Measurements from ENCODE around the gene ASIC2. TPM values are rescaled to one million over a fixed set of nuclear protein-coding genes. Genes with fewer than 3 reads are reported as not detected.

The ASIC2 gene
- total RNA-seq, 2 donors from 2014 or later: 0.48 to 1.3 TPM

- no peak overlapping the region for H3K9ac ChIP-seq (ENCODE audit: low read depth in 2 of 2, low read length in 2 of 2)
- DNase-seq: no peak
- H3K27me3 ChIP-seq: no peaks in the 10 kb centered on the region
- TF ChIP-seq, protein P1, sequence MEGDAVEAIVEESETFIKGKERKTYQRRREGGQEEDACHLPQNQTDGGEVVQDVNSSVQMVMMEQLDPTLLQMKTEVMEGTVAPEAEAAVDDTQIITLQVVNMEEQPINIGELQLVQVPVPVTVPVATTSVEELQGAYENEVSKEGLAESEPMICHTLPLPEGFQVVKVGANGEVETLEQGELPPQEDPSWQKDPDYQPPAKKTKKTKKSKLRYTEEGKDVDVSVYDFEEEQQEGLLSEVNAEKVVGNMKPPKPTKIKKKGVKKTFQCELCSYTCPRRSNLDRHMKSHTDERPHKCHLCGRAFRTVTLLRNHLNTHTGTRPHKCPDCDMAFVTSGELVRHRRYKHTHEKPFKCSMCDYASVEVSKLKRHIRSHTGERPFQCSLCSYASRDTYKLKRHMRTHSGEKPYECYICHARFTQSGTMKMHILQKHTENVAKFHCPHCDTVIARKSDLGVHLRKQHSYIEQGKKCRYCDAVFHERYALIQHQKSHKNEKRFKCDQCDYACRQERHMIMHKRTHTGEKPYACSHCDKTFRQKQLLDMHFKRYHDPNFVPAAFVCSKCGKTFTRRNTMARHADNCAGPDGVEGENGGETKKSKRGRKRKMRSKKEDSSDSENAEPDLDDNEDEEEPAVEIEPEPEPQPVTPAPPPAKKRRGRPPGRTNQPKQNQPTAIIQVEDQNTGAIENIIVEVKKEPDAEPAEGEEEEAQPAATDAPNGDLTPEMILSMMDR (IDR thresholded peaks at IDR 0.05): no peak
- H3K4me3 ChIP-seq: no peak overlapping the region
- H3K36me3 ChIP-seq: no peaks in the 10 kb centered on the region
- intact Hi-C loops (cut with DNase I): no loop called here
- no peak overlapping the region for H3K27ac ChIP-seq
- no peaks in the 10 kb centered on the region for H3K9me3 ChIP-seq
- no peaks in the 10 kb centered on the region for H3K4me1 ChIP-seq
Measured at GRCh38 chr17:33166472-33166871, 126.6 kb downstream of the ASIC2 start.

- Histone ChIP-seq H3K4me1 (no peaks in the 10 kb centered on the region), H3K9me3 (no peaks in the 10 kb centered on the region), H3K9ac (ENCODE audit: low read depth in 2 of 2, low read length in 2 of 2) (no peak overlapping the region), H3K27ac (no peak overlapping the region), H3K36me3 (no peaks in the 10 kb centered on the region), H3K4me3 (no peak overlapping the region), H3K27me3 (no peaks in the 10 kb centered on the region)
- TF ChIP-seq, protein P1 (IDR thresholded peaks at IDR 0.05): no peak
- intact Hi-C loops (cut with DNase I): no loop called here
- DNase-seq: no peak
Measured at GRCh38 chr17:33164169-33164881, 128.8 kb downstream of the ASIC2 start.

- no peak overlapping the region for H3K4me3 ChIP-seq
- H3K27me3 ChIP-seq: no peaks in the 10 kb centered on the region
- H3K36me3 ChIP-seq: no peaks in the 10 kb centered on the region
- no peak overlapping the region for H3K9ac ChIP-seq (ENCODE audit: low read depth in 2 of 2, low read length in 2 of 2)
- no peak for DNase-seq
- H3K27ac ChIP-seq: no peak overlapping the region
- intact Hi-C loops (cut with DNase I): no loop called here
- no peaks in the 10 kb centered on the region for H3K9me3 ChIP-seq
- H3K4me1 ChIP-seq: no peaks in the 10 kb centered on the region
- TF ChIP-seq, protein P1 (IDR thresholded peaks at IDR 0.05): no peak
Measured at GRCh38 chr17:33163533-33164168, 129.4 kb downstream of the ASIC2 start.

GRCh38 chr17:33154869-33155455, 138.1 kb downstream of the ASIC2 start:
- H3K4me1 ChIP-seq: no peaks in the 10 kb centered on the region
- H3K4me3 ChIP-seq: no peak overlapping the region
- intact Hi-C loops (cut with DNase I): no loop called here
- TF ChIP-seq, protein P1 (IDR thresholded peaks at IDR 0.05): no peak
- H3K27me3 ChIP-seq: no peaks in the 10 kb centered on the region
- no peaks in the 10 kb centered on the region for H3K36me3 ChIP-seq
- no peaks in the 10 kb centered on the region for H3K9me3 ChIP-seq
- DNase-seq: no peak
- no peak overlapping the region for H3K27ac ChIP-seq
- H3K9ac ChIP-seq (ENCODE audit: low read depth in 2 of 2, low read length in 2 of 2): no peak overlapping the region

GRCh38 chr17:33152783-33153182, 140.3 kb downstream of the ASIC2 start:
- intact Hi-C loops (cut with DNase I): no loop called here
- H3K27me3 ChIP-seq: no peaks in the 10 kb centered on the region
- TF ChIP-seq, protein P1 (IDR thresholded peaks at IDR 0.05): no peak
- no peaks in the 10 kb centered on the region for H3K36me3 ChIP-seq
- no peaks in the 10 kb centered on the region for H3K4me1 ChIP-seq
- H3K4me3 ChIP-seq: no peak overlapping the region
- no peak for DNase-seq
- no peak overlapping the region for H3K27ac ChIP-seq
- no peaks in the 10 kb centered on the region for H3K9me3 ChIP-seq
- H3K9ac ChIP-seq (ENCODE audit: low read depth in 2 of 2, low read length in 2 of 2): no peak overlapping the region
